Activated B cell treated with CpG ODN at 0.5 μM for 24 hours (primary cell): ENCODE data around the gene GEMIN5. TPM values are rescaled to one million over a fixed set of nuclear protein-coding genes. Genes with fewer than 3 reads are reported as not detected.
"Not testable (repeated sequence)": the region's sequence is repeated elsewhere in the genome, so short reads cannot be mapped to it uniquely, and the experiment has no call there.

Experiments
- ATAC-seq: fragments of 200-7000 bp; cut with Tn5 transposase; one replicate; pipeline ENCODE4 v1.10.0; 2021; ENCODE audit warnings: low read depth, mild to moderate bottlenecking, moderate library complexity
- CTCF ChIA-PET: fragments of 350-600 bp; sonication (Branson Sonifier 250); formaldehyde crosslinking; loops from one replicate; lab custom pipeline; 2021; ENCODE audit warnings: antibody characterized with exemption; lab: Charles Lee
- POLR2A ChIA-PET: fragments of 350-600 bp; sonication (Branson Sonifier 250); formaldehyde crosslinking; loops from one replicate; lab custom pipeline; 2021; ENCODE audit warnings: antibody characterized with exemption; lab: Charles Lee
- DNase-seq: peaks from one replicate; pipeline ENCODE4 v3.0.0; 2022
- H3K27ac Mint-ChIP-seq: one replicate; pipeline ENCODE4 v1.8.0; 2020; ENCODE audit warnings: mixed read lengths
- H3K27me3 Mint-ChIP-seq: one replicate; pipeline ENCODE4 v1.8.0; 2021; ENCODE audit warnings: mixed read lengths
- H3K36me3 Mint-ChIP-seq: one replicate; pipeline ENCODE4 v1.8.0; 2021; ENCODE audit warnings: low read depth, mixed read lengths
- H3K4me1 Mint-ChIP-seq: one replicate; pipeline ENCODE4 v1.8.0; 2021; ENCODE audit warnings: mixed read lengths
- H3K4me3 Mint-ChIP-seq: one replicate; pipeline ENCODE4 v1.8.0; 2020; ENCODE audit warnings: mild to moderate bottlenecking, mixed read lengths
- H3K9me3 Mint-ChIP-seq: one replicate; pipeline ENCODE4 v1.8.0; 2020; ENCODE audit warnings: mixed read lengths
- CTCF ChIP-seq: fragments of 200-600 bp; IDR thresholded peaks from one replicate; pipeline ENCODE4 v1.8.0; 2022; ENCODE audit warnings: antibody characterized with exemption, mild to moderate bottlenecking
- intact Hi-C: fragments of 100-400 bp; cut with micrococcal nuclease; formaldehyde crosslinking; loops from one replicate; pipeline ENCODE4 v1.15.1; 2024
- total RNA-seq: library from RNA; stranded (reverse); gene quantifications from 2 replicates; pipeline ENCODE4 v1.2.3, GENCODE V29; 2022

The GEMIN5 gene
- total RNA-seq, 1 donor from 2014 or later = 23.2 TPM

GRCh38 chr5:154977409-154977808 is 39.4 kb upstream of the GEMIN5 start:
- no peak overlapping the region for H3K27ac Mint-ChIP-seq

GRCh38 chr5:154976082-154976481 is 38.1 kb upstream of the GEMIN5 start:
- H3K4me1 Mint-ChIP-seq, H3K27ac Mint-ChIP-seq, H3K4me3 Mint-ChIP-seq, H3K36me3 Mint-ChIP-seq, ATAC-seq, H3K27me3 Mint-ChIP-seq, intact Hi-C loops, H3K9me3 Mint-ChIP-seq, CTCF ChIA-PET, DNase-seq, POLR2A ChIA-PET: not testable (repeated sequence)

More at GRCh38 chr5:154977409-154977808, 39.4 kb upstream of the GEMIN5 start:
- ChIA-PET CTCF (no interaction called here), POLR2A (no interaction called here)
- Mint-ChIP-seq H3K4me1 (no peaks in the 10 kb centered on the region), H3K4me3 (no peak overlapping the region), H3K27me3 (no peaks in the 10 kb centered on the region), H3K9me3 (no peaks in the 10 kb centered on the region), H3K36me3 (peaks cover 4% of the 10 kb centered on the region)
- intact Hi-C loops = no loop called here
- DNase-seq = no peak
- no peak for ATAC-seq
- TF ChIP-seq CTCF = no peak

GRCh38 chr5:154972476-154973080 is 34.6 kb upstream of the GEMIN5 start:
- POLR2A ChIA-PET = no interaction called here

GRCh38 chr5:154971501-154971900 is 33.5 kb upstream of the GEMIN5 start:
- no peaks in the 10 kb centered on the region for H3K4me1 Mint-ChIP-seq
- H3K36me3 Mint-ChIP-seq = peaks cover 38% of the 10 kb centered on the region
- intact Hi-C loops = no loop called here
- ATAC-seq (no peak), DNase-seq (no peak)
- ChIA-PET POLR2A (interaction anchor here (0.6 kb wide), 1 partner anchor 113 kb away, joined by 6 read pairs; the partner anchor contains the start of gene CNOT8), CTCF (no interaction called here)
- no peak overlapping the region for H3K4me3 Mint-ChIP-seq
- TF ChIP-seq CTCF = no peak
- H3K9me3 Mint-ChIP-seq = no peaks in the 10 kb centered on the region
- H3K27ac Mint-ChIP-seq = no peak overlapping the region
- H3K27me3 Mint-ChIP-seq = no peaks in the 10 kb centered on the region

More at GRCh38 chr5:154972476-154973080, 34.6 kb upstream of the GEMIN5 start:
- ATAC-seq (no peak), DNase-seq (no peak)
- no peaks in the 10 kb centered on the region for H3K9me3 Mint-ChIP-seq
- H3K4me1 Mint-ChIP-seq = no peaks in the 10 kb centered on the region
- H3K27me3 Mint-ChIP-seq = no peaks in the 10 kb centered on the region
- no peak overlapping the region for H3K4me3 Mint-ChIP-seq
- peaks cover 27% of the 10 kb centered on the region for H3K36me3 Mint-ChIP-seq
- no peak for TF ChIP-seq CTCF
- intact Hi-C loops = no loop called here
- no peak overlapping the region for H3K27ac Mint-ChIP-seq
- CTCF ChIA-PET = no interaction called here

GRCh38 chr5:154970759-154971158 is 32.7 kb upstream of the GEMIN5 start:
- Mint-ChIP-seq H3K27ac (no peak overlapping the region), H3K27me3 (no peaks in the 10 kb centered on the region), H3K36me3 (peaks cover 44% of the 10 kb centered on the region), H3K9me3 (no peaks in the 10 kb centered on the region), H3K4me3 (no peak overlapping the region), H3K4me1 (no peaks in the 10 kb centered on the region)
- DNase-seq (no peak), ATAC-seq (no peak)
- ChIA-PET POLR2A (no interaction called here), CTCF (no interaction called here)
- no peak for TF ChIP-seq CTCF
- intact Hi-C loops = no loop called here
